ENCODE results near the gene NTM.

The NTM gene

DNA sequence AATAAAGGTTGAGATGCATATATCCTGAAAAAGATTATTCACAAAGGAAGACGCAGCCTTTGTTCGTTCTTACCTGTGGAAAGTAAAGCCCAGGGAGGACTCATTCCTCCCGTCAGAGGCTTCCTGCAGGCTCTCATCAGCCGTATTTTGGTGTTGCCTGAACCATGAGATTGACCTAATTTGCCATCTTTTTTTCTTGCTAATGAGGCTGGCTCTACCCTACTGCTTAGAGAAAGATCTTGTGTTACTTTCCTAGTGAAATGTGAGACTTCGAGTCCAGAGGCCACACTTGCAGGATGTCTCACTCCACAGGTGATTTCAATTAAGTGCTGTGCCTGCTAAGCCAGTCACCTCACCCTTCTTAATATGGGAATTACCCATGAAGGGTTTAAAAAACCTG, 269.9 kb downstream of the NTM start:
- Histone ChIP-seq H2BK120ac (ENCODE audit: low read depth, low read length) (no peak overlapping the region), H3K4me3 (ENCODE audit: low read length in 2 of 2) (no peak overlapping the region), H3K4me2 (ENCODE audit: insufficient read depth, low read length, poor library complexity, severe bottlenecking) (no peak overlapping the region), H2AK5ac (ENCODE audit: low read depth, low read length) (no peak overlapping the region), H3K79me1 (ENCODE audit: low read depth, low read length) (no peaks in the 10 kb centered on the region), H2BK5ac (ENCODE audit: low read length) (no peak overlapping the region), H2BK12ac (ENCODE audit: low read length) (no peak overlapping the region), H3K9me3 (replicated peaks in 1 of 2; ENCODE audit: control insufficient read depth in 2 of 2, insufficient read depth in 1 of 2, low read depth in 1 of 2, low read length in 2 of 2) (no peaks in the 10 kb centered on the region), H3K36me3 (replicated peaks in 1 of 2; ENCODE audit: control insufficient read depth in 2 of 2, insufficient read depth in 2 of 2, low read length in 2 of 2) (no peaks in the 10 kb centered on the region), H3K4me1 (ENCODE audit: control insufficient read depth in 2 of 2, insufficient read depth in 1 of 2, low read depth in 1 of 2, low read length in 2 of 2) (peaks cover 0 to 10% of the 10 kb centered on the region in 2 donors), H2BK15ac (ENCODE audit: low read length) (no peak overlapping the region), H4K8ac (ENCODE audit: low read depth, low read length) (no peak overlapping the region), H3K14ac (ENCODE audit: low read length) (no peak overlapping the region), H3K27me3 (ENCODE audit: control insufficient read depth in 3 of 3, insufficient read depth in 3 of 3, low read depth in 1 of 3, low read length in 3 of 3) (no peaks in the 10 kb centered on the region), H2AFZ (ENCODE audit: low read length) (no peak overlapping the region), H3K23ac (ENCODE audit: low read depth, low read length, poor library complexity) (no peak overlapping the region), H3K27ac (replicated peaks; ENCODE audit: low read length) (no peak overlapping the region), H4K91ac (ENCODE audit: low read depth, low read length, poor library complexity) (no peak overlapping the region), H3K18ac (ENCODE audit: low read length) (no peak overlapping the region), H3K9ac (ENCODE audit: low read depth, low read length, poor library complexity) (no peak overlapping the region), H3K4ac (ENCODE audit: low read length) (no peak overlapping the region)
- DNase-seq (ENCODE audit: low spot score) = no peak
- WGBS, 2 donors (ENCODE audit: extremely low coverage in 2 of 2, insufficient read length in 2 of 2, insufficient replicate concordance in 1 of 2) = no CpG with 5 or more reads among the region's 5 CpGs

- Histone ChIP-seq H2BK120ac (ENCODE audit: low read depth, low read length) (no peak overlapping the region), H3K4ac (ENCODE audit: low read length) (no peak overlapping the region), H3K23ac (ENCODE audit: low read depth, low read length, poor library complexity) (no peak overlapping the region), H2BK15ac (ENCODE audit: low read length) (no peak overlapping the region), H3K36me3 (replicated peaks in 1 of 2; ENCODE audit: control insufficient read depth in 2 of 2, insufficient read depth in 2 of 2, low read length in 2 of 2) (no peaks in the 10 kb centered on the region), H3K14ac (ENCODE audit: low read length) (no peak overlapping the region), H3K9ac (ENCODE audit: low read depth, low read length, poor library complexity) (no peak overlapping the region), H3K27ac (replicated peaks; ENCODE audit: low read length) (no peak overlapping the region), H3K4me2 (ENCODE audit: insufficient read depth, low read length, poor library complexity, severe bottlenecking) (no peak overlapping the region), H4K8ac (ENCODE audit: low read depth, low read length) (no peak overlapping the region), H2BK5ac (ENCODE audit: low read length) (no peak overlapping the region), H3K79me1 (ENCODE audit: low read depth, low read length) (no peaks in the 10 kb centered on the region), H3K18ac (ENCODE audit: low read length) (no peak overlapping the region), H3K4me1 (ENCODE audit: control insufficient read depth in 2 of 2, insufficient read depth in 1 of 2, low read depth in 1 of 2, low read length in 2 of 2) (peaks cover 0 to 10% of the 10 kb centered on the region in 2 donors), H3K9me3 (replicated peaks in 1 of 2; ENCODE audit: control insufficient read depth in 2 of 2, insufficient read depth in 1 of 2, low read depth in 1 of 2, low read length in 2 of 2) (no peaks in the 10 kb centered on the region), H3K4me3 (ENCODE audit: low read length in 2 of 2) (no peak overlapping the region), H4K91ac (ENCODE audit: low read depth, low read length, poor library complexity) (no peak overlapping the region), H3K27me3 (ENCODE audit: control insufficient read depth in 3 of 3, insufficient read depth in 3 of 3, low read depth in 1 of 3, low read length in 3 of 3) (no peaks in the 10 kb centered on the region), H2BK12ac (ENCODE audit: low read length) (no peak overlapping the region), H2AK5ac (ENCODE audit: low read depth, low read length) (no peak overlapping the region), H2AFZ (ENCODE audit: low read length) (no peak overlapping the region)
- DNase-seq (ENCODE audit: low spot score) = no peak
- WGBS, 2 donors (ENCODE audit: extremely low coverage in 2 of 2, insufficient read length in 2 of 2, insufficient replicate concordance in 1 of 2) = 100% methylated on average over 1 of the region's 15 CpGs; no CpG with 5 or more reads in 1 of the 2 donors
These were observed 272.5 kb downstream of the NTM start for GRCh38 chr11:131642756-131643531.

DNA sequence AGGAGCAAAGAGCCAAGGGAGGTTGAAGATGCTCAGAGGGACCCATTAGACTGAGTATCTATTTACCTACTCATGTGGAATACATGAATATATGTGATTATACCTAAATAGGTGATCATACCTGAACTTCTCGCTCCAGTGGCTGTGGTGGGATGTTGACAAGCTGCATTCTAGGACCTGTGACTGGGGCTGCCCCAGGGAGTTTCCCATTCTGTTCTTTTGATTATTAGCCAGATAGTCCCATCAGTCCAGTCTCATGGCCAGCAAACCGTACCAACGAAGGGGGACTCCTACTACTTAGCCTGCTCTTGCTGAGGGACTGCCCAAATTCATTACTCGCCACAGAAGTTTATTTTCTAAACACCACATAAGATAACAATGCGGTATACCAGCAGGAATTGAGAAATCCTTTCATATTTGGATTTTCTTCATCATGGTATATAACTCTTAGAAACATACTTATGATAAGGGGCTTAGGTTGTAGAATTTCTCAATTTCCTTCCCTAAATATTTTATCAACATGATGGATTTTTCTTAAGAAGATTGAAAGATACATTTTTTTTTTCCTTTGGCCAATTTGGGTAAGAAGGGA, 273.9 kb downstream of the NTM start:
- Histone ChIP-seq H2AFZ (ENCODE audit: low read length) (no peak overlapping the region), H3K79me1 (ENCODE audit: low read depth, low read length) (no peaks in the 10 kb centered on the region), H3K18ac (ENCODE audit: low read length) (no peak overlapping the region), H2BK15ac (ENCODE audit: low read length) (no peak overlapping the region), H4K91ac (ENCODE audit: low read depth, low read length, poor library complexity) (no peak overlapping the region), H3K36me3 (replicated peaks in 1 of 2; ENCODE audit: control insufficient read depth in 2 of 2, insufficient read depth in 2 of 2, low read length in 2 of 2) (no peaks in the 10 kb centered on the region), H3K4me2 (ENCODE audit: insufficient read depth, low read length, poor library complexity, severe bottlenecking) (no peak overlapping the region), H2BK5ac (ENCODE audit: low read length) (no peak overlapping the region), H2BK12ac (ENCODE audit: low read length) (no peak overlapping the region), H3K23ac (ENCODE audit: low read depth, low read length, poor library complexity) (no peak overlapping the region), H2BK120ac (ENCODE audit: low read depth, low read length) (no peak overlapping the region), H3K14ac (ENCODE audit: low read length) (no peak overlapping the region), H4K8ac (ENCODE audit: low read depth, low read length) (no peak overlapping the region), H3K4me1 (ENCODE audit: control insufficient read depth in 2 of 2, insufficient read depth in 1 of 2, low read depth in 1 of 2, low read length in 2 of 2) (peaks cover 0 to 10% of the 10 kb centered on the region in 2 donors), H3K4ac (ENCODE audit: low read length) (no peak overlapping the region), H3K9ac (ENCODE audit: low read depth, low read length, poor library complexity) (no peak overlapping the region), H2AK5ac (ENCODE audit: low read depth, low read length) (no peak overlapping the region), H3K27me3 (ENCODE audit: control insufficient read depth in 3 of 3, insufficient read depth in 3 of 3, low read depth in 1 of 3, low read length in 3 of 3) (no peaks in the 10 kb centered on the region), H3K9me3 (replicated peaks in 1 of 2; ENCODE audit: control insufficient read depth in 2 of 2, insufficient read depth in 1 of 2, low read depth in 1 of 2, low read length in 2 of 2) (no peaks in the 10 kb centered on the region), H3K27ac (replicated peaks; ENCODE audit: low read length) (no peak overlapping the region), H3K4me3 (ENCODE audit: low read length in 2 of 2) (no peak overlapping the region)
- no peak for DNase-seq (ENCODE audit: low spot score)
- no CpG with 5 or more reads among the region's 5 CpGs for WGBS, 2 donors (ENCODE audit: extremely low coverage in 2 of 2, insufficient read length in 2 of 2, insufficient replicate concordance in 1 of 2)

DNA sequence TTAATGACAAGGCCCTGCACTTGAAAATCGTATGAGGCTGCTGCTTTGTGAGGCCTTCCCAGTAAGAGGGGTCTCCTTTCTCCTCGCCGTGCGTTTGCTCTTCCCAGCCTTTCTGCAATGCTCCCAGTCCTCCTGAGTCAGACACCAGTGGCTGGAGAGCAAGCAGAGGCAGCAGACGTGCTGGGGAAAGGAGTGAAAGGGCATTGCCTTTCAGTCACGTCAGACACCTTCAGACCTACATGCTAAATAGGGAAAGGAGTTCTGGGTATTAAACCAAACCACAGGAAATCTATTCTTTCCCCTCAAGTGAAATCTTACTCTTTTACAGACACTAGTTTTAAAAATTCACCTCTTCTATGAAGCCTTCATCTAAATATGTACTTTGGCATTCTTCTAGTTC, 274.8 kb downstream of the NTM start:
- H2BK5ac ChIP-seq (ENCODE audit: low read length) = no peak overlapping the region
- no peak overlapping the region for H4K91ac ChIP-seq (ENCODE audit: low read depth, low read length, poor library complexity)
- H2AFZ ChIP-seq (ENCODE audit: low read length) = no peak overlapping the region
- no peaks in the 10 kb centered on the region for H3K27me3 ChIP-seq (ENCODE audit: control insufficient read depth in 3 of 3, insufficient read depth in 3 of 3, low read depth in 1 of 3, low read length in 3 of 3)
- H3K79me1 ChIP-seq (ENCODE audit: low read depth, low read length) = no peaks in the 10 kb centered on the region
- no peak overlapping the region for H2BK120ac ChIP-seq (ENCODE audit: low read depth, low read length)
- WGBS, 2 donors (ENCODE audit: extremely low coverage in 2 of 2, insufficient read length in 2 of 2, insufficient replicate concordance in 1 of 2) = no CpG with 5 or more reads among the region's 6 CpGs
- H3K14ac ChIP-seq (ENCODE audit: low read length) = no peak overlapping the region
- H3K27ac ChIP-seq (replicated peaks; ENCODE audit: low read length) = no peak overlapping the region
- no peaks in the 10 kb centered on the region for H3K9me3 ChIP-seq (replicated peaks in 1 of 2; ENCODE audit: control insufficient read depth in 2 of 2, insufficient read depth in 1 of 2, low read depth in 1 of 2, low read length in 2 of 2)
- H3K4me1 ChIP-seq (ENCODE audit: control insufficient read depth in 2 of 2, insufficient read depth in 1 of 2, low read depth in 1 of 2, low read length in 2 of 2) = peaks cover 0 to 9% of the 10 kb centered on the region in 2 donors
- no peak overlapping the region for H3K4me3 ChIP-seq (ENCODE audit: low read length in 2 of 2)
- no peak overlapping the region for H2BK15ac ChIP-seq (ENCODE audit: low read length)
- H3K23ac ChIP-seq (ENCODE audit: low read depth, low read length, poor library complexity) = no peak overlapping the region
- H2AK5ac ChIP-seq (ENCODE audit: low read depth, low read length) = no peak overlapping the region
- H4K8ac ChIP-seq (ENCODE audit: low read depth, low read length) = no peak overlapping the region
- no peak overlapping the region for H3K9ac ChIP-seq (ENCODE audit: low read depth, low read length, poor library complexity)
- no peak overlapping the region for H3K18ac ChIP-seq (ENCODE audit: low read length)
- H3K36me3 ChIP-seq (replicated peaks in 1 of 2; ENCODE audit: control insufficient read depth in 2 of 2, insufficient read depth in 2 of 2, low read length in 2 of 2) = no peaks in the 10 kb centered on the region
- no peak for DNase-seq (ENCODE audit: low spot score)
- H2BK12ac ChIP-seq (ENCODE audit: low read length) = no peak overlapping the region
- no peak overlapping the region for H3K4me2 ChIP-seq (ENCODE audit: insufficient read depth, low read length, poor library complexity, severe bottlenecking)
- no peak overlapping the region for H3K4ac ChIP-seq (ENCODE audit: low read length)

Data from neuronal stem cell (in vitro differentiated cells).